ENCODE data around the gene IBTK. TPM values are rescaled to one million over a fixed set of nuclear protein-coding genes. Genes with fewer than 3 reads are reported as not detected.

Gene IBTK
- total RNA-seq, 1 experiment from 2014 or later: 36.6 TPM

DNA sequence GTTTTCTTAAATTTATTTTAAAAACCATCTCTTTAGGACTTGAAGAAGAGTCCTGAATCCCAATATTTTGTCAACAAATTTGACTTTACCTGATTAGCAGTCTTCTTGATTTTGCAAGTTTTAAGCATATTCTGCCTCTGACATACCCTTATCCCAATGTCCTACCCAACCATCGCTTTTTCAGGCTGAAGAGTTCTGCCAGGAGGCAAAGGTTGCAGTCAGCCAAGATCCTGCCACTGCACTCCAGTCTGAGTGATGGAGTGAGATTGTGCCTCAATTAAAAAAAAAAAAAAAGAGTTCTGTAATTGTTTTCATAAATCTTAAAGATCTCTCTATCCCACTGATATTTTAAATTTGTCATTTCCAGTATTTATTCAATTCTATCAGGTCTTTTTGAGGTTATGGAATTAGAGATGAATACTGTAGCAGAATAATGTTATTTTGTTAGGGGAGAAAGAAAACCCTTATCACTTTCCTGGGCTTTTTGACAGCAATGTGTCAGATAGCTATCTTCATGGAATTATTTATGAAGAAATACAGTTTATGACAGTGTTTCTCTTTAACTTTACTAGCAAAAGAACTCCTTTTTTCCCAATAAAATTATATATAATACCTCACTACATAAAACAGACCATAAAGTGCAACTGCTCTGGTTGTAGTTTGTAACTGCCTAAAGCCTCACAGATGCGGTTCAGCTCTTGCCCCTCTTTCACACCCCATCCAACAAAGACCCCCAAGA lies 78.2 kb downstream of the IBTK start:
- Histone ChIP-seq H3K9me2 (ENCODE audit: insufficient read depth) (no peaks in the 10 kb centered on the region), H3K4me2 (ENCODE audit: low read length) (no peak overlapping the region), H3K9me3 (ENCODE audit: control insufficient read depth in 1 of 2, insufficient read depth in 1 of 2, low read depth in 1 of 2, low read length in 2 of 2) (no peaks in the 10 kb centered on the region), H2AFZ (ENCODE audit: low read depth, low read length, poor library complexity, severe bottlenecking) (no peak overlapping the region), H3K79me2 (ENCODE audit: insufficient read depth, low read length) (no peaks in the 10 kb centered on the region), H4K20me1 (ENCODE audit: insufficient read depth) (no peaks in the 10 kb centered on the region), H3K27me3 (ENCODE audit: insufficient read depth, low read length) (no peaks in the 10 kb centered on the region), H3K27ac (ENCODE audit: low read depth, low read length) (no peak overlapping the region), H3K9ac (ENCODE audit: low read length) (no peak overlapping the region), H3K4me3 (replicated peaks in 1 of 2; ENCODE audit: low read depth in 1 of 2, low read length in 2 of 2) (no peak overlapping the region), H3K4me1 (ENCODE audit: control insufficient read depth in 1 of 2, insufficient read depth in 2 of 2, low read length in 2 of 2) (no peaks in the 10 kb centered on the region), H3K36me3 (ENCODE audit: control insufficient read depth in 1 of 2, insufficient read depth in 2 of 2, low read length in 2 of 2) (peaks cover 11 to 23% of the 10 kb centered on the region in 2 experiments; a peak in 3 of 4 replicates)
- ChIA-PET CTCF (no interaction called here), POLR2A (no interaction called here), RAD21 (ENCODE audit: low non-redundant PET in 1 of 2, low total read pairs in 2 of 2, uncharacterized antibody in 2 of 2, unreplicated experiment in 2 of 2) (no interaction called here)
- no peak for TF ChIP-seq SP1 (IDR thresholded peaks at IDR 0.05; ENCODE audit: low read depth)
- no peak for TF ChIP-seq ELF1 (IDR thresholded peaks at IDR 0.05; ENCODE audit: borderline replicate concordance, low read depth)
- TF ChIP-seq ZNF274 (IDR thresholded peaks at IDR 0.05; ENCODE audit: low read depth, low read length): no peak
- no peak for TF ChIP-seq JUND (IDR thresholded peaks at IDR 0.05)
- TF ChIP-seq EZH2phosphoT487 (IDR thresholded peaks at IDR 0.05; ENCODE audit: borderline replicate concordance): no peak
- no peak for TF ChIP-seq TCF7L2 (IDR thresholded peaks at IDR 0.05; ENCODE audit: borderline replicate concordance, extremely low read depth, insufficient read depth, insufficient read length)
- TF ChIP-seq POLR2A (IDR thresholded peaks at IDR 0.05; ENCODE audit: borderline replicate concordance, extremely low read depth, insufficient read depth, insufficient read length): no peak
- TF ChIP-seq EGR1 (IDR thresholded peaks at IDR 0.05; ENCODE audit: low read depth): no peak
- TF ChIP-seq, protein P1, sequence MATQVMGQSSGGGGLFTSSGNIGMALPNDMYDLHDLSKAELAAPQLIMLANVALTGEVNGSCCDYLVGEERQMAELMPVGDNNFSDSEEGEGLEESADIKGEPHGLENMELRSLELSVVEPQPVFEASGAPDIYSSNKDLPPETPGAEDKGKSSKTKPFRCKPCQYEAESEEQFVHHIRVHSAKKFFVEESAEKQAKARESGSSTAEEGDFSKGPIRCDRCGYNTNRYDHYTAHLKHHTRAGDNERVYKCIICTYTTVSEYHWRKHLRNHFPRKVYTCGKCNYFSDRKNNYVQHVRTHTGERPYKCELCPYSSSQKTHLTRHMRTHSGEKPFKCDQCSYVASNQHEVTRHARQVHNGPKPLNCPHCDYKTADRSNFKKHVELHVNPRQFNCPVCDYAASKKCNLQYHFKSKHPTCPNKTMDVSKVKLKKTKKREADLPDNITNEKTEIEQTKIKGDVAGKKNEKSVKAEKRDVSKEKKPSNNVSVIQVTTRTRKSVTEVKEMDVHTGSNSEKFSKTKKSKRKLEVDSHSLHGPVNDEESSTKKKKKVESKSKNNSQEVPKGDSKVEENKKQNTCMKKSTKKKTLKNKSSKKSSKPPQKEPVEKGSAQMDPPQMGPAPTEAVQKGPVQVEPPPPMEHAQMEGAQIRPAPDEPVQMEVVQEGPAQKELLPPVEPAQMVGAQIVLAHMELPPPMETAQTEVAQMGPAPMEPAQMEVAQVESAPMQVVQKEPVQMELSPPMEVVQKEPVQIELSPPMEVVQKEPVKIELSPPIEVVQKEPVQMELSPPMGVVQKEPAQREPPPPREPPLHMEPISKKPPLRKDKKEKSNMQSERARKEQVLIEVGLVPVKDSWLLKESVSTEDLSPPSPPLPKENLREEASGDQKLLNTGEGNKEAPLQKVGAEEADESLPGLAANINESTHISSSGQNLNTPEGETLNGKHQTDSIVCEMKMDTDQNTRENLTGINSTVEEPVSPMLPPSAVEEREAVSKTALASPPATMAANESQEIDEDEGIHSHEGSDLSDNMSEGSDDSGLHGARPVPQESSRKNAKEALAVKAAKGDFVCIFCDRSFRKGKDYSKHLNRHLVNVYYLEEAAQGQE (IDR thresholded peaks at IDR 0.05; ENCODE audit: low read depth): no peak
- no peak for TF ChIP-seq EZH2 (IDR thresholded peaks at IDR 0.05)
- TF ChIP-seq ZFX (IDR thresholded peaks at IDR 0.05): no peak
- TF ChIP-seq, protein P2, sequence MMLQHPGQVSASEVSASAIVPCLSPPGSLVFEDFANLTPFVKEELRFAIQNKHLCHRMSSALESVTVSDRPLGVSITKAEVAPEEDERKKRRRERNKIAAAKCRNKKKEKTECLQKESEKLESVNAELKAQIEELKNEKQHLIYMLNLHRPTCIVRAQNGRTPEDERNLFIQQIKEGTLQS (IDR thresholded peaks at IDR 0.05): no peak
- TF ChIP-seq, protein P3, sequence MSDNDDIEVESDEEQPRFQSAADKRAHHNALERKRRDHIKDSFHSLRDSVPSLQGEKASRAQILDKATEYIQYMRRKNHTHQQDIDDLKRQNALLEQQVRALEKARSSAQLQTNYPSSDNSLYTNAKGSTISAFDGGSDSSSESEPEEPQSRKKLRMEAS (IDR thresholded peaks at IDR 0.05): no peak
- TF ChIP-seq, protein P4, sequence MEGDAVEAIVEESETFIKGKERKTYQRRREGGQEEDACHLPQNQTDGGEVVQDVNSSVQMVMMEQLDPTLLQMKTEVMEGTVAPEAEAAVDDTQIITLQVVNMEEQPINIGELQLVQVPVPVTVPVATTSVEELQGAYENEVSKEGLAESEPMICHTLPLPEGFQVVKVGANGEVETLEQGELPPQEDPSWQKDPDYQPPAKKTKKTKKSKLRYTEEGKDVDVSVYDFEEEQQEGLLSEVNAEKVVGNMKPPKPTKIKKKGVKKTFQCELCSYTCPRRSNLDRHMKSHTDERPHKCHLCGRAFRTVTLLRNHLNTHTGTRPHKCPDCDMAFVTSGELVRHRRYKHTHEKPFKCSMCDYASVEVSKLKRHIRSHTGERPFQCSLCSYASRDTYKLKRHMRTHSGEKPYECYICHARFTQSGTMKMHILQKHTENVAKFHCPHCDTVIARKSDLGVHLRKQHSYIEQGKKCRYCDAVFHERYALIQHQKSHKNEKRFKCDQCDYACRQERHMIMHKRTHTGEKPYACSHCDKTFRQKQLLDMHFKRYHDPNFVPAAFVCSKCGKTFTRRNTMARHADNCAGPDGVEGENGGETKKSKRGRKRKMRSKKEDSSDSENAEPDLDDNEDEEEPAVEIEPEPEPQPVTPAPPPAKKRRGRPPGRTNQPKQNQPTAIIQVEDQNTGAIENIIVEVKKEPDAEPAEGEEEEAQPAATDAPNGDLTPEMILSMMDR (IDR thresholded peaks at IDR 0.05 in 2 of 3, conservative IDR thresholded peaks at IDR 0.05 in 1 of 3; ENCODE audit: borderline replicate concordance in 1 of 3, insufficient read depth in 1 of 3, low read depth in 2 of 3, low read length in 2 of 3): no peak
- TF ChIP-seq FOSL1 (IDR thresholded peaks at IDR 0.05; ENCODE audit: low read depth): no peak
- no peak for TF ChIP-seq CEBPB (IDR thresholded peaks at IDR 0.05; ENCODE audit: low read depth)
- TF ChIP-seq POLR2AphosphoS5 (IDR thresholded peaks at IDR 0.05; ENCODE audit: low read depth, low read length): no peak
- no peak for TF ChIP-seq SIN3A (IDR thresholded peaks at IDR 0.05; ENCODE audit: low read depth)
- no peak for TF ChIP-seq RAD21 (IDR thresholded peaks at IDR 0.05; ENCODE audit: low read depth)
- no peak for ATAC-seq
- DNase-seq (ENCODE audit: low read depth, low spot score): no peak
- BruUV-seq (replicated peaks): no TSS peak
- intact Hi-C loops (cut with micrococcal nuclease): no loop called here

Data from HCT116 (cell line).